ENCODE data around the gene WDFY2. TPM values are rescaled to one million over a fixed set of nuclear protein-coding genes. Genes with fewer than 3 reads are reported as not detected.

Gene WDFY2
- total RNA-seq, 1 experiment from 2014 or later: 5.3 TPM

DNA sequence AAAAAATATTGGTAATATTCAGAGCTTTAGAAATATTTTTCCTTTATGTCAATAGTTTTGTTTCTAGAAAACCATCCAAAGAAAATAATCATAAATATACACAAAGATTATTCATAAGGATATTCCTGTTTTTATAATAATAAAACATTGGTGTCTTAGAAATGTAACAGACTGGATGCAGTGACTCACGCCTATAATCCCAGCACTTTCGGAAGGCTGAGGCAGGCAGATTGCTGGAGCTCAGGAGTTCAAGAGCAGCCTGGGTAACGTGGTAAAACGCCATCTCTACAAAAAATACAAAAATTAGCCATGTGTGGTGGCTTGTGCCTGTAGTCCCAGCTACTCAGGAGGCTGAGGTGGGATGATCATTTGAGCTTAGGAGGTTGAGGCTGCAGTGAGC lies 112.9 kb downstream of the WDFY2 start:
- no peak for DNase-seq (ENCODE audit: low spot score)

DNA sequence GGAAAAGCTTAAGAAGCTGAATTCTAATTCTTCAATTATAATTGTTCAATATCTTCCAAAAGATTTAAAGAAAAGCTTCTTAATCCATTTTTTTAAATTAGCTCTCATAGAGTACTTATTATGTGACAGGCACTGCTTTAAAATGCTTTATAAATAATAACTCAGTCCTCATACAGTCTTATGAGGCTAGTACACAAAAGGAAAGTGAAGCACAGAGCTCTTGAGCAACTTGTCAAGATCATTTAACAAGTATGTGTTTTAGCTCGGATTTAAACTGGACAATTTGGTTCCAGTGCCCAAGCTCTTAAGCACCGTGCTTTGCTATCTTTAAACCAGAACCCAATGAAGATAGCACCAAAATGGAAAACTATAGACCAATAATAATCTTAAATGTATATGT lies 113.6 kb downstream of the WDFY2 start:
- DNase-seq (ENCODE audit: low spot score): no peak

DNA sequence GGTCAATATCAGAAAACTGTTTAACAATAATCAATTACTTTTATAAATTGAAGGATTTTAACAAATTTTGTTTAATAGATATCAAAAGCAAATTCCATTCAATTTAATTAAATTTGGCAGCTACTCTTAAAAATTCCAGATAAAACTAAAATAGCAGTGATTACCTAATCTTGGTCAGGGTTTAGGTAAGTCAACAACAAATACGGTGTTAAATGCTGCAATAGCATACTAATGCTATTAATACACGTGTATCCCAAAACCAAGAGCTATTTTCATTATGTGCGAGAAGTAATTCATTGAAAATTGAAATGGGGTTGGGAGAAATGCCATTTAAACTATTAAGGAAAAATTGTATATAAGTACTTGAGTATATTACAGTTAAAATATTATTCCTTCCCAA lies 114.1 kb downstream of the WDFY2 start:
- DNase-seq (ENCODE audit: low spot score): no peak

DNA sequence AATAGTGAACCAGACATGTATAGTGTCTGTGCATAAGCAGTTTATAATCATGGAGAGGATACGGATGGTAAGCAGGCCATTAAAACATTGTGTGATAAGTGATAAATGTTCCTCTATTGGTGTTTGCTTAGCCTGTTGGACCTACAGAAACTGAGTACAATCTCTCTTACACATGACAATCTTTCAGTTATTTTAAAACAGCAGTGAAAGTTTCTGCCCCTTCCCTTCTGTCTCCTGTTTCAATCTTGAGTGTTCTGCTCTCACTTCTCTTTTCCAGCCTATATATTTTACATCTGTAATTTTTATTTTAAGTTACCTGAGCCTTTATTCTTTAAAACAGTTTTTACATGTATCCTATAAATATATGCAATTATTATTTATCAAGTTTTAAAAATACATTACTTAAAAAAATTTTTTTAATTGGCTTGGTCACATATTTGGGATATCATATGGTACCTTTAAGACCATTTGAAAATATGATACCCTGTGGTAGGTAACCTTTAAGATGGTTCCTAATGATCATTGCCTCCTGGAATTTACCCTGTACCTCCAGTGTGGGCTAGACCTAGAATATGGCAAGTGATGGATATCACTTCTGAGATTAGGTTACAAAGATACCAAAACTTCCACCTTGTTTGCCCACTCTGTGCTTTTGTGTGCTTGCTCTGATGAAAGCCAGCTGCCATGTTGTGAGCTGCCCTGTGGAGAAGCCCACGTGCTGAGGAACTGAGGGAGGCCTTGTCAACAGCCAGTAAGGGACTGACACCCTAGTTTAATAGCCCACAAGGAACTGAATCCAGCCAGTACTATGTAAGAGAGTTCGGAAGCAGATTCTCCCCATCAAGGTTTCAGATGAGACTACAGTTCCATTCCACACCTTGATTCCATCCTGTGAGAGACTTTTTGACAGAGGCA lies 120.4 kb downstream of the WDFY2 start:
- DNase-seq (ENCODE audit: low spot score): no peak

DNA sequence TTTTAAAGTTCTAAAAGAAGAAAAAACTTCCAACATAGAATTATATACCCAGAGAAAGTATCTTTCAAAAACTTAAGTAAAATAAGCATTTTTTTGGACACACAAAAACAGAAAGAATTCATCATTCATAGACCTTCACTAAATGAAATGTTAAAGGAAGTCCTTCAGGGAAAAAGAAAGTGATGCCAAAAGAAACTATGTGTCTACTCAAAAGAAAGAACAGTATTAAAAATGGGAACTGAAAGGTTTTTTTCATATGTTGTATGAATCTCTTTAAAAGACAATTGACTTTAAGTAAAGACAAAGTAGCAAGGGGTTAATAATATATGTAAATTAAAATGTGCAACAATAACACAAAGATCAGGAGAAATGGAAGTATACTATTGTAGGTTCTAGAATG lies 123.2 kb downstream of the WDFY2 start:
- no peak for DNase-seq (ENCODE audit: low spot score)

DNA sequence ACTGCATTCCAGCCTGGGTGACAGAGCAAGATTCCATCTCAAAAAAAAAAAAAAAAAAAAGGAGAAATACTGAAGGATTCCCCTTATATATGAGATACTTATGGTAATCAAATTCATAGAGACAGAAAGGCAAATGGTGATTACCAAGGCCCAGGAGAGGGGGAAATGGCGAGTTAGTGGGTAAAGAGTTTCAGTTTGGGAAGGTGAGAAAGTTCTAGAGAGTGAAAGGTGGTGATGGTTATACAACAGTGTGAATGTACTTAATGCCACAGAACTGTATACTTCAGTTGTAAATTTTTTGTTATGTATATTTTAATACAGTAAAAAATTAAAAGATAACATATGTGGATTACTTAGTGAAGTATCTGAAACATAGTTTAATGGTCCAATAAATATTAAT lies 129.5 kb downstream of the WDFY2 start:
- no peak for DNase-seq (ENCODE audit: low spot score)

DNA sequence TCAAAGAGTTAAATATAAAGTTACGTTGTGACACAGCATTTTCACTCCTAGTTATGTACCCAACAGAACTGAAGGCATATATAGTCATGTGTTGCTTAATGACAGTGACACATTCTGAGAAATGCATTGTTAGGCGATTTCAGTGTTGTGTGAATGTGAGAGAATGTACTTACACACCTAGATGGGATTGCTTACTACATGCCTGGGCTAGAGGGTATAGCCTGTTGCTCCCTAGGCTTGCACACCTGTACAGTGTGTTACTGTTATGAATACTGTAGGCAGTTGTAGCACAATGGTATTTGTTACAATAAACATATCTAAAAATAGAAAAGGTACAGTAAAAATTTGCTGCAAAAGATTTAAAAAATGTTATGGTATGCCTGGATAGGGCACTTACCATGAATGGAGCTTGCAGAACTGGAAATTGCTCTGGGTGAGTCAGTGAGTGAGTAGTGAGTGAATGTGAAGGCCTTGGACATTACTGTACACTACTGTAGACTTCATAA lies 130.5 kb downstream of the WDFY2 start:
- DNase-seq (ENCODE audit: low spot score): no peak

DNA sequence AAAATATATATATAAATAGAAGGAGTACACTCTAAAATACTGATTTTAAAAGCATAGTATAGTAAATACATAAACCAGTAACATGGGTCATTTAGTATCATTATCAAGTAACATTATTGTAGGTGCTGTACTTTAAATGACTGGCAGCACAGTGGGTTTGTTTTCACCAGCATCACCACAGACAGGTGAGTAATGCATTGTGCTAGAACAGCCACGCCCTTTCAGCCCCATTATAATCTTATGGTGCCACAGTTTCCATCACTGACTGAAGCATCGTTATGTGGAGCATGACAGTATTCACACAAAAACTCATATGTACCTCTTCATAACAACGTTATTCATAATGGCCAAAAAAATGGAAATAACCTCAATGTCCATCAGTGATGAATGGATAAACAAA lies 131.4 kb downstream of the WDFY2 start:
- DNase-seq (ENCODE audit: low spot score): no peak

DNA sequence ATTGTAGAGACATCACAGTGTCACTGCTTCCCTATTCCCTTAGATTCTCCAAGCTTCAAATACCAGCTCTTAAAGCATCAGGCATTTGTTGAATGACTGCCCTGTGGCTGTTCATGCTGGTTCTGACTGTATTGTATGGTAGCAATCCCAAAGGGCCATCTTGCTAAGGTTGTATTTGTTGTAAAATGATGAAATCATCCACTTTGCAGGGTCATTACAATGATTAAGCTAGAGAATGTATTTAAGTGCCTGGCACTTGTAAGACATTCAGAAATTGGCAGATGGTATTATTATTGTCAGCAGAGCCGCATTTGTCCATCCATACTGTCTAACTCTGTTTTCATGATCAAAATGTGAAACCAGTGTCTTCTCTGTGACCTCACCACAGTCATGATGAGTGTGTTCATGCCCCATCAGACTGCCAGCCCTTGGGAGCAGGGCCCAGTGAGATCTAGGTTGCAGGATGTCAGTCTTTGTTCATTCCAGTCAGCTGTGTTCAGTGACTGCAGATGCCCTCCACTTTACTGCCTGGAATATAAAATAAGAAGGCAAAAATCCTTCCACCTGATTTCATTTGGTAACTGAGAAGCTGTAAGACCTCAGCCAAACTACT lies 133.6 kb downstream of the WDFY2 start:
- DNase-seq (ENCODE audit: low spot score): no peak

DNA sequence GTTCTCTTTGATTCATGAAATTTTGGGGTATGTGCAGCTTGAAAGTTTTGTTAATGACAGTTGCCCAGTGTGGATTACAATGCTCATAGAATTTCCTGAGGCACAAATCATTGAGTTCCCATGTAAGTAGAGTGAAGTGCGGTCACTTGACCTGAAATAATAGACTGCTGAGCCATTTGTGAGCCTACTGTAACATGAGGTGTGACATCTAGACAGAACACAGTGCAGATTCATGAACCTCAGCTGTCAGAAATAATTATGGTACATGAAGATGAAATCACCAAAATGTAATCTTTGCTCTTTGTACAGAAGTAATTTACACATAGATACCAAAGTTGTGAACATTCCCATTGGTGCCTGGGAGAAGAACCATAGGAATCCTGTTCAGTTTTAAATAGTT lies 135.1 kb downstream of the WDFY2 start:
- no peak for DNase-seq (ENCODE audit: low spot score)

DNA sequence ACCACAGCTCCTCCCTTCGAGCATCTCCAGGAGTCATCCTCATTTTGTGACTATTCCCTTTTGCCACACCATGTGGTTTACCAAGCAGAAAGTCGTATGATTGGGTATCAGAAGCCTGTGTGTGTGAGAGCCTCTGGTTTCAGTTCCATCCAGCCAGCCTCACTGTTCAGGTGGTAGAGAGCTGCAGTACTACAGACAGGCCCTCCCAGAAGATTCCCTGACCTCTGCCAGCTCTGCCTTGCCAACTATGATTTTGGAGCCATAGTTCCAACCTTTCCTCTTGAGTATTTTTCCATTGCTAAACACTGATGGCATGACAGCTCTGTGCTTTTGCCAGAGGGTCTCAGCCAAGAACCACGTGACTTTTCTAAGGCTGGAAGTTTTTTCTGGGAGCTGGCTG lies 137.2 kb downstream of the WDFY2 start:
- DNase-seq (ENCODE audit: low spot score): no peak

DNA sequence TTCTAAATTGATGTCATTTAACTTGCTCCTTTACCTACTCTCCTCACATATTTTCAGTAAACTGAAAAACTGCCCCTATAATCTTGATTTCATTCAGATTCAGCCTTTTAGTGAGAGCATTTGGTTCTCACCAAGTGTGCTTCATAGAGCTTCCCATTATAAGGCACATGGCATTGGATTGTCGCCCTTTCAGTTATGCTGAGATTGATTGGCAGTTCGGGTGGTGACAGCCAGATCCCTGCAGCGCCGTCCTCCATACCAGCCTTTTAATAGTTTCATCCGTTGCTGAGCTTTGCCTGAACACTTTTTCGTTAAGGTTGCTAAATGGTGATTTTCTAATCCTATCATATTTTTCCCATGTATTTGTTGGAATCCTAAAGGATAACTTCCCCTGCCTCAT lies 139.3 kb downstream of the WDFY2 start:
- DNase-seq (ENCODE audit: low spot score): no peak

DNA sequence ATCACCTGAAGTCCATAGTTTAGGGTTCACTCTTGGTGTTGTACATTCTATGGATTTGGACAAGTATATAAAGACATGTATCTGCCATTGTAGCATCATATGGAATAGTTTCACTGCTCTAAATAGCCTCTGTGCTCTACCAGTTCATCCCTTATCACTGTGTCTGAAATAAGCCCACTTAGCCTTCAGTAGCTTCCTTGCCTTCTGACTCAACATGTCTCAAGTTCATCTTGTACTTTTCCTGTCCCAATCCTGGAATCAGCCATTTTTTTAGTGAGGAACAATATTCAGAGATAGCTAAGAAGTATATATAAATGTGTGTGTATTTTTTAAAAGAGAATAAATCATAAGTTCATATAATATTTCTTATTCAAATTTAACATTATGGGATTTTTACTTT lies 140.5 kb downstream of the WDFY2 start:
- no peak for DNase-seq (ENCODE audit: low spot score)

DNA sequence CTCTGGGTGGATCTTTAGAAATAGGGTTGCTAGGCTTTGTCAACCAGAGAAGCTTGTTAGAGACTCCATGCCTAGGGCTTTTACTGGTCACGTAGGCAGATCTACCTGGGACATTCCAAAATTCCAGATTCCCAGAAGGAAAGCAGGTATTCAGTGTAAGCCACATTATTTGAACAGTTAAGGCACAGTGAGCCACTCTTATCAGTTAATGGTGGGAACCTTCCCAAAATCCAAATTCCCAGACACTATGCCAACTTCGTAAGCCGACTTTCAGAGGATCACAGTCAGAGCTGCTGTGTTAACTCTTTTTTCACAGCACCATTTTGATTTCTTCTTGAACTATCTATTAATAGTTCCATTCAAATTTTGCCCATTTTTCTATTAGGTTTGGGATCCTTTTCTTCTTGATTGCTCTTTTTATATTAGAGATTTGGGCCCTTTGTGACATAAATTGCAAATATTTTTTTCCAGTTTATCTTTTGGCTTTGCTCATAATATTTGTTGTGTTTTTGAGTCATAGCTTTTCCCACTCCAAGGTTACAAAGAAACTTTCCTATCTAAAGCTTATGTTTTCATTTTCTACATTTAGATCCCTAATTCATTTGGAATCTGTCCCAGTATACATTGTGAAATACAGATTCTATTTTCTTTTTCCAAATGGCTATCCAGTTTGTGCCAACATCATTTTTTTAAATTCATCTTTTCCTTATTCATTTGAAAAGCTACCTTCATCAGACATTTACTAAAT lies 142.4 kb downstream of the WDFY2 start:
- DNase-seq (ENCODE audit: low spot score): no peak

DNA sequence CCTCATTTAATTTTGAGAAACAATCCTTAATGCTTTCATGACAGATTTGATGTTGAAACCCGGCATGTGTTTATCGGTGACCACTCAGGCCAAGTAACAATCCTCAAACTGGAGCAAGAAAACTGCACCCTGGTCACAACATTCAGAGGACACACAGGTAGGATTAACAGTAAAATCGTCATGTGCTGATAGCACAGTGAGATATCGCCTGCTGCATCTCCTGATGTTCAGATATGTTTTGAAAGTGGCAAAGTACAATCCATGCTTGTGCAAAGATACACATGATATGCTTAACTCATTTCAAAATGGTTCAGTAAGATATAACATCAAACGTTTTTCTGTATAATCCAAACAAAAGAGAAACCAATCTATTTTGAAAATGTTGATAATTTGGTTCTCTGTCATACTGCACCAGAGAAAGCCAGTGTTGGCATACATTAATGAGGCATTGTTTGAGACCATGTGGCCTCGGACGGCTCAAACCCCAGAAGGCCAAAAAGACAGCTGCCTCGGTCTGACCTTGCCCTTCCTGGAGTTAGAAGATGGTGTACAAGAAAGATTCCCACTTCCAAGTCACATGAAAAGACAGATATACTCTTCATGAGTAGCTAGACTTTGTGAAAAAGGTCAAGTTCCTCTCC lies 143.5 kb downstream of the WDFY2 start:
- DNase-seq (ENCODE audit: low spot score): no peak

DNA sequence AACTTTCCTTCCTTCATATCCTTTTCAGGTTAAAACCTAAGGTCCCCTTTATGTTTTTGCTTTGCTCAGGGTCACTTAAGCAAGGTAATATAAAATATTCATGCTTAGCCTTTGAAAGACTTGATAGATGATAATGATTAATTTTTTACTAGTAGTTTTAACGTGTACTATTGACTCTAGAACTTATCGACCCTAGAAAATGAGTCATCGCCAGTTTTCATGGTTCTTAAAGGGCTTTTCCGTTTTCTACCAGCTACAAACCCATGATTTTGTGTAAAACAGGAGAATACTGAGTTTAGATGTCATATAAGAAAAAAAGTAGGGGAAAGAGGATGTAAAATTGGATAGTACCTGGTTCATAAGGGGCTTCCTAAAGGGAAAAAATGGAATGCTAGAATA lies 144.0 kb downstream of the WDFY2 start:
- DNase-seq (ENCODE audit: low spot score): peak; percentile 45

DNA sequence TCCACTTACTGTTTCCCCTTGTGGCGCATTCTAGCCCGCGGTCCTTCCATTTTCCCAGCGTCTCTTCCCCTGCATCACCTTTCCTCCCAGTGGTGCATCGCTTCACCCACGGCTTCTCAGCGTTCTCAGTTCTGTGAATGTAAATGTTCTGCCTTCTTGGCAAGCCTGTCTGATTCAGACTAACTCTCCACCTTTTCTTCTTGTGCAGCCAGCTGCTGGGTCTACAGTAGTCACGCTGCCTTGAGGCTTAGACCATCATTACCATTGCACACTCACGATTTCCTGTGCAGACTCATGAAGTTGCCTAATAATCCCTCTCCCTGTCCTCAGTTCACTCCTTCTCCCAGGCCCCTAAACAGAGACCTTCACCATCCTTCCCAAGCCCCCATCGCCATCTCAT lies 144.7 kb downstream of the WDFY2 start:
- DNase-seq (ENCODE audit: low spot score): no peak

DNA sequence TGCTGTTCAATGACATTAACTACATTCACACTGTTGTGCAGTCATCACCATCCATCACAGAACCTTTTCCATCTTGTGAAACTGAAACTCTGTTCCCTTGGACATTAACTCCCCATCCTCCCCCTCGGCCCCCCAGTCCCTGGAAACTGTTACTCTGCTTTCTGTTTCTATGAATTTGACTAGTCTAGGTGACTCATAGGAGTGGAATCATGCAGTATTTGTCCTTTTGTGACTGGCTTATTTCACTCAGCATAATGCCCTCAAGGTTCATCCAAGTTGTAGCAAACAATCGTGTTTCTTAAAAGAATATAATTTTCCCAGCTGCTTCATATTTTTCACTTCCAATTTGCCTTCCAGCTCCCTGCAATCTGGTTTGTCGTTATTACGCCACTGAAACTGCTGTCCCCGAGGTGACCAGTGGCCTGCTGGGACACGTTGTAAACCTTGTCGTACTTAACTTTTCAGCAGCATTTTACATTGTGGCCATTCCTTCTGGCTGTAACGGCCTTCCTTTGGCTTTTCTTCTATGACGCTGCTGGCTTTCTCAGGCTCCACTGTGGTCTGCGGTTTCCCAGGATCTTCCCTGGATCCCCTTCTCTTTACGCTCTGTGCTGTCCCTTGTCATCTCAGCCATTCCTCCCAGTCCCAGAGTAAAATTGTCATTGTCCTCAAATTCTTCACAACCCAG lies 145.7 kb downstream of the WDFY2 start:
- DNase-seq (ENCODE audit: low spot score): no peak

DNA sequence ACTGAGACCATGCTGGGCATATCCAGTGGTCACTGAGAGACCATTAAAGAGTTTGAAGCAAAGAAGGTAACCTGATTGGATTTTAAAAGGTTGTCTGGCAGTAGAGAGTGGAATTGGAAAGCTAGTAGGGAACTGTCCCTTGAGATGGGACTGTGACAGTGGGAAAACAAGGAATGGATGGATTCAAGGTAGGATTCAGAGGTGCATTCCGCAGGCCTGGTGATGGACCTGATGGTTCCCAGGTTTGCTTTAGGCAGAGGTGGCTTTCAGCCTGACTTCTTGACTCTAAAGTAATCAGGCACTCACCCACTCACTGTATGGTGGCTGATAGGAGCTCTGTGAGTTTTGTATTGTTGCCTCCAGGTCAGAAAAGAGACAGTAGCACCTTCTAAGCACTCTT lies 146.7 kb downstream of the WDFY2 start:
- DNase-seq (ENCODE audit: low spot score): no peak

DNA sequence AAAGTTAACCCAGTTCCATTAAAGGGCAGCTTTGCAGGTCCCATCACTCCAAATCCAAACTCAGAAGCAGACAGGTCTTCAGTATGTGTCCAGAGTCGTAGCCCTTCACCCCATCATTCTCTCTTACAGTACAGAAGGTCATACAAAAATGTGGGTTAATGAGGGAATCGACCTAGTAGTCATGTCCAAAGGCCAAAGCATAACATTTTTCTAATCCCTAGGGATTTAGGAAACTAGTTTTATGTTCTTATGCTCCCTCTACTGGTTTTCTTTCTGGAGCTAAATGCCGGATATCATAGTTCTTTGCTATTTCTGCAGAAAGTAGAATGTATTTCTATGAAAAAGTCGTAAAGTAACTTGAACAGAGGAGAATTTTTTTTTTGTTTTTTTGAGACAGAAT lies 147.5 kb downstream of the WDFY2 start:
- DNase-seq (ENCODE audit: low spot score): peak; percentile 42
